Measurements from ENCODE around the gene LGR5. TPM values are rescaled to one million over a fixed set of nuclear protein-coding genes. Genes with fewer than 3 reads are reported as not detected.

The LGR5 gene
- total and polyA plus RNA-seq, 2 donors (not counting 1 experiment from before 2014, with no cell fraction given): not detected

- Histone ChIP-seq H3K27ac (ENCODE audit: insufficient read depth, low read length) (no peak overlapping the region), H3K4me2 (ENCODE audit: extremely low read depth, insufficient read depth, low read length) (no peak overlapping the region), H3K9me3 (ENCODE audit: control insufficient read depth, insufficient read depth, low read depth, low read length) (no peaks in the 10 kb centered on the region), H3K9ac (ENCODE audit: insufficient read depth, low read length) (no peak overlapping the region), H3K79me2 (ENCODE audit: control insufficient read depth, insufficient read depth, low read length) (no peaks in the 10 kb centered on the region), H3K36me3 (ENCODE audit: control insufficient read depth, insufficient read depth, low read length) (no peaks in the 10 kb centered on the region), H2AFZ (ENCODE audit: low read length) (no peak overlapping the region), H3K4me3 (replicated peaks in 1 of 4; ENCODE audit: control extremely low read depth in 1 of 4, insufficient read depth in 1 of 4, low read depth in 3 of 4, low read length in 4 of 4) (no peak overlapping the region), H3K4me1 (ENCODE audit: control insufficient read depth, extremely low read depth, insufficient read depth, low read length) (no peaks in the 10 kb centered on the region), H3K27me3 (ENCODE audit: control insufficient read depth, insufficient read depth, low read length) (no peaks in the 10 kb centered on the region), H4K20me1 (ENCODE audit: control insufficient read depth, extremely low read depth, insufficient read depth, low read length) (no peaks in the 10 kb centered on the region)
- TF ChIP-seq EZH2 (IDR thresholded peaks at IDR 0.05; ENCODE audit: low read length, missing control alignments) (no peak), CTCF (conservative IDR thresholded peaks at IDR 0.05 in 1 of 2, IDR thresholded peaks at IDR 0.05 in 1 of 2; ENCODE audit: low read depth in 1 of 2, low read length in 2 of 2) (no peak)
- no peak for DNase-seq (ENCODE audit: low read depth in 2 of 2)
Measured at GRCh38 chr12:71393625-71394024, 46.0 kb upstream of the LGR5 start.

- H3K4me3 ChIP-seq (replicated peaks in 1 of 4; ENCODE audit: control extremely low read depth in 1 of 4, insufficient read depth in 1 of 4, low read depth in 3 of 4, low read length in 4 of 4): no peak overlapping the region
- H3K36me3 ChIP-seq (ENCODE audit: control insufficient read depth, insufficient read depth, low read length): no peaks in the 10 kb centered on the region
- peak in 1 of 2 donors; percentile 64 for DNase-seq (ENCODE audit: low read depth in 2 of 2)
- no peak overlapping the region for H2AFZ ChIP-seq (ENCODE audit: low read length)
- no peaks in the 10 kb centered on the region for H3K4me1 ChIP-seq (ENCODE audit: control insufficient read depth, extremely low read depth, insufficient read depth, low read length)
- no peaks in the 10 kb centered on the region for H3K79me2 ChIP-seq (ENCODE audit: control insufficient read depth, insufficient read depth, low read length)
- H3K9ac ChIP-seq (ENCODE audit: insufficient read depth, low read length): no peak overlapping the region
- no peak overlapping the region for H3K27ac ChIP-seq (ENCODE audit: insufficient read depth, low read length)
- H3K9me3 ChIP-seq (ENCODE audit: control insufficient read depth, insufficient read depth, low read depth, low read length): no peaks in the 10 kb centered on the region
- no peak for TF ChIP-seq CTCF (conservative IDR thresholded peaks at IDR 0.05 in 1 of 2, IDR thresholded peaks at IDR 0.05 in 1 of 2; ENCODE audit: low read depth in 1 of 2, low read length in 2 of 2)
- no peak for TF ChIP-seq EZH2 (IDR thresholded peaks at IDR 0.05; ENCODE audit: low read length, missing control alignments)
- no peaks in the 10 kb centered on the region for H4K20me1 ChIP-seq (ENCODE audit: control insufficient read depth, extremely low read depth, insufficient read depth, low read length)
- no peak overlapping the region for H3K4me2 ChIP-seq (ENCODE audit: extremely low read depth, insufficient read depth, low read length)
- no peaks in the 10 kb centered on the region for H3K27me3 ChIP-seq (ENCODE audit: control insufficient read depth, insufficient read depth, low read length)
Measured at GRCh38 chr12:71397433-71397954, 42.1 kb upstream of the LGR5 start.

GRCh38 chr12:71399197-71399596 is 40.4 kb upstream of the LGR5 start:
- H3K36me3 ChIP-seq (ENCODE audit: control insufficient read depth, insufficient read depth, low read length): no peaks in the 10 kb centered on the region
- no peaks in the 10 kb centered on the region for H3K9me3 ChIP-seq (ENCODE audit: control insufficient read depth, insufficient read depth, low read depth, low read length)
- no peak overlapping the region for H2AFZ ChIP-seq (ENCODE audit: low read length)
- no peak overlapping the region for H3K4me2 ChIP-seq (ENCODE audit: extremely low read depth, insufficient read depth, low read length)
- H3K9ac ChIP-seq (ENCODE audit: insufficient read depth, low read length): no peak overlapping the region
- no peaks in the 10 kb centered on the region for H3K4me1 ChIP-seq (ENCODE audit: control insufficient read depth, extremely low read depth, insufficient read depth, low read length)
- no peaks in the 10 kb centered on the region for H3K27me3 ChIP-seq (ENCODE audit: control insufficient read depth, insufficient read depth, low read length)
- no peaks in the 10 kb centered on the region for H4K20me1 ChIP-seq (ENCODE audit: control insufficient read depth, extremely low read depth, insufficient read depth, low read length)
- H3K27ac ChIP-seq (ENCODE audit: insufficient read depth, low read length): no peak overlapping the region
- H3K4me3 ChIP-seq (replicated peaks in 1 of 4; ENCODE audit: control extremely low read depth in 1 of 4, insufficient read depth in 1 of 4, low read depth in 3 of 4, low read length in 4 of 4): no peak overlapping the region
- H3K79me2 ChIP-seq (ENCODE audit: control insufficient read depth, insufficient read depth, low read length): no peaks in the 10 kb centered on the region
- DNase-seq (ENCODE audit: low read depth in 2 of 2): no peak
- TF ChIP-seq CTCF (conservative IDR thresholded peaks at IDR 0.05 in 1 of 2, IDR thresholded peaks at IDR 0.05 in 1 of 2; ENCODE audit: low read depth in 1 of 2, low read length in 2 of 2) (no peak), EZH2 (IDR thresholded peaks at IDR 0.05; ENCODE audit: low read length, missing control alignments) (no peak)
